Measurements from ENCODE around the gene NCS1.
"Not testable (repeated sequence)": the region's sequence is repeated elsewhere in the genome, so short reads cannot be mapped to it uniquely, and the experiment has no call there.

The NCS1 gene

GRCh38 chr9:130240410-130241197, 68.4 kb downstream of the NCS1 start:
- peak in 1 of 2 experiments; percentile 21 for DNase-seq

DNA sequence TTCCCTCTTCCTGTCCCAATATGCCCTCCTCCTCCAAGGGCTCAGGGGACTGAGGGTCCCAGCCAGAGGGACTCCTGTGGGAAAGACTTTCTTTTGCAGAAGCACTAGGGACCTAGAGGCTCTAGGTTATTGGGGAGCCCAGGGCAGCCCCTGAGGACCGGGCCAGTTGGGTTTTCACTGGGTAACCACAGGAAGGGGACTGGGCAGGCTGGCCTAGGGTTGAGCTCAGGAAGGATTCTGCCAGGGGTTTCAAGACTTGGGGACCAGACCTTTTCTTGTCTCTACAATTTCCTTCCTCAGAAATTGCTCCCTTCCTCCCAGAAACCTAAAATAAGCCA, 69.0 kb downstream of the NCS1 start:
- DNase-seq: no peak

GRCh38 chr9:130242270-130243014, 70.2 kb downstream of the NCS1 start:
- DNase-seq: no peak

DNA sequence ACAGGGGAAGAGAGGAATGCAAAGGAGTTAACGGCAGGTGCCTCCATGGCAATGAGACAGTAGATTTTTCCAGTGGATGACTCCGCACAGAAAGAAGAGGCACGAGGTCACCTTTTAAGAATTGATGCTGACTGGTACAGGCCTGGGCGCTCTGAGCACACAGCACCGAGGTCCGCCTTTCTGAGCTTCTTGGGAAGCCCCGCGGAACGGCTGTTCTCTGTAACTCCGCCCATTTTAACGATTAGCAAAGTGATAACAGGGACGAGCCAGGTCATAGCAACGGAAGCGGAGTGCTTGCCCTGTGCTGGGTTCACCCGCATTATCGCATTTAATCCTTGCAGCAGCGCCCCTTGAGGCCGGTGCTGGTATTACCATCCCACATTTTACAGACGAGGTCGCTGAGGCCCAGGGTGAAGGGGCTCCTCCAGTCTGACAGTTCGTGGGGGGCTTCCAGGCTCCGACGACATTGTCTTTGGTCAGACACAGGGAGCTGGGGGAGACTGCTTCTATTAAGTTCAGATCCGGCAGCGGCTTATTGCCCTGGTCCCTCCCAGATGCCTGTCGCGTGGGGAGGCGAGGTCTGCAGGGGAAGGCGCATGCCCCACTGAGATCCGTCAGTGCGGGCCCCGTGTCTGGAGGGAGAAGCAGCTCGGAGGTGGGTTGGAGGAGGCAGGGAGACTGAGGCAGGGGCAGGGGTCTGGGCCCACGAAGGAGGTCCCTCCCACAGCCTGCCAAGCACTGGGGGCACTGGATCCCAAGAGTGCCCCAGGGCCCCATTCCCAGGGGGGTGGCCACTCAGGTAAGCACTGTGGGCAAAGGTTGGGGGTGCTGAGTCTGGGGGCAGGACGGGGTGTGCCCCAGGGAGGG, 71.0 kb downstream of the NCS1 start:
- DNase-seq: peak; percentile 74 to 78

DNA sequence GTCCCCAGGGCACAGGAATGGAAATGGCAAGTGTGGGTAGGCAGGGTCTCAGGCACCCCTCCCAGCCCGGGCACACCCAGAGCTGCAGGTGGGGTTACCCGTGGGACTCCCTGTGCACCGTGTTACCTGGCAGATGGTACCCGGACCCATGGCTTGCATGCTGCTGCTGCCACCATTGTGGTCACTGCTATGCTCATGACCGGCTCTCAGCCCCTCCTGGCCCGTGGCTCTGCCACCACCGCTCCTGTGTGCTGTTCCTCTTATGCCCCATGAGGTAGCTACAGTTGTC, 71.6 kb downstream of the NCS1 start:
- DNase-seq: no peak

- no peak for DNase-seq
These were observed 72.5 kb downstream of the NCS1 start for GRCh38 chr9:130244548-130245165.

GRCh38 chr9:130245474-130245873, 73.3 kb downstream of the NCS1 start:
- no peak for DNase-seq

DNA sequence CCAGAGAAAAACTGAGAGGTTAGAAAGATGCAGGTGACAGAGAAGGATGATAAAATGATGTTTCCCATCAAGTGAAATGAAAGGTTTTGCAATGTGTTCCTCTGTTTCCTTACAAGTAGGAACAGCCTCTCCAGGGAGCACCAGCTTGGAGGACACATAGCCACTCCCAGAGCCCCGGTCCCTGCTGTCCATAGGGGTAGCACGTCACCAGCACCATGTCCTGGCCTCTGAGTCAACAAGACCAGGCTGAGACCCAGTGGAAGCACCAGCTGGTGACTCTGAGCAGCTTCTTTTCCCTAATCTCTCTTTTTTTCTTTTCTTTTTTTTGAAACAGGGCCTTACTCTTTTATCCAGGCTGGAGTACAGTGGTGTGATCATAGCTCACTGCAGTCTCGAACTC, 73.9 kb downstream of the NCS1 start:
- no peak for DNase-seq

- DNase-seq: no peak
These were observed 82.8 kb downstream of the NCS1 start for GRCh38 chr9:130254747-130255630.

GRCh38 chr9:130255631-130256134, 83.5 kb downstream of the NCS1 start:
- DNase-seq: no peak

DNA sequence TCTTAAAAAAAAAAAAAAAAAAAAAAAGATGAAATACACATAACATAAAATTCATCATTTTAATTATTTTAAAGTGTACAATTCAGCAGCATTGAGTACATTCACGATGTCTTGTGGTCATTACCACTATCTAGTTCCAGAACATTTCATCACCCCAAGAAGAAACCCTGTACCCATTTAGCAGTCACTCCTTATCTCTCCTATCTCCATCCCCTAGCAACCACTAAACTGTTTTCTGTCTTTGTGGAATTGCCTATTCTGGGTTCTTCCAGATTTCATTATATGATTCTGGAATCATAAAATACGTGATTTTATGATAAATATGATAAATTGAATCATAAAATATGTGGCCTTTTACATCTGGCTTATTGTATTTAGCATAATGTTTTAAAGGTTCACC, 84.4 kb downstream of the NCS1 start:
- no peak for DNase-seq

DNA sequence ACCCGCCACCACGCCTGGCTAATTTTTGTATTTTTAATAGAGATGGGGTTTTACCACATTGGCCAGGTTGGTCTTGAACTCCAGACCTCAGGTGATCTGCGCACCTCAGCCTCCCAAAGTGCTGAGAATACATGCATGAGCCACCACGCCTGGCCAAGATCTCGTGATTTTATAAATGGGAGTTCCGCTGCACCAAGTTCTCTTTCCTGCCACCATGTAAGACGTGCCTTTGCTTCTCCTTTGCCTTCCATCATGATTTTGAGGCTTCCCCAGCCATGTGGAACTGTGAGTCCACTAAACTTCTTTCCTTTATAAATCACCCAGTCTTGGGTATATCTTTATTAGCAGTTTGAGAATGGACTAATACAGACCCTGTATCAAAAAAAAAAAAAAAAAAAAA, 85.9 kb downstream of the NCS1 start:
- DNase-seq: not testable (repeated sequence)

- no peak for DNase-seq
These were observed 86.8 kb downstream of the NCS1 start for GRCh38 chr9:130259044-130259443.

- DNase-seq: no peak
These were observed 88.9 kb downstream of the NCS1 start for GRCh38 chr9:130260816-130261765.

DNA sequence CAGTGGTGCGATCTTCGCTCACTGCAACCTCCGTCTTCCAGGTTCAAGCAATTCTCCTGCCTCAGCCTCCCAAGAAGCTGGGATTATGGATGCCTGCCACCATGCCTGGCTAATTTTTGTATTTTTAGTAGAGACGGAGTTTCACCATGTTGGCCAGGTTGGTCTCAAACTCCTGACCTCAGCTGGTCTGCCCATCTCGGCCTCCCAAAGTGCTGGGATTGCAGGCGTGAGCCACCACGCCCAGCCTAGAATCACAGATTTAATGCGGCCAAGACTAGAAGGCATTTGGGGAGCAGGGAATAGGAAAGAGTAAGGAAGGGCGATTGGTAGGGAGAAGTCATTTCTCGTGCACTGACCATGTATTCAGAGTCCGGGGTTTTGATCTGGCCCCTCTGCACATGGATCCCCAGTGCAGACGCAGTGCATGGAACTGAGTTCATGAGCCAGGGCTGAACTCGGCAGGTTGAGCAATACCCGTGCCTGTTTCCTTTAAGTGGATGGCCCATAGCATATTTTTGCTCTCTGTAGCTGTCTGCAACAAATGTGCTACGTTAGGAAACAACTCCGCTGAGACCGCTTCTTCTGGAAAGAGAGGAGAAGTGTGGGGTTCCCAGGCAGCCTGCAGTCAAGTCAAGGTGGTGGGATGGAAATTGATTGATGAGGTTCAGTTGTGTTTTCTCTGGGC, 90.0 kb downstream of the NCS1 start:
- DNase-seq: no peak

GRCh38 chr9:130262771-130263170, 90.6 kb downstream of the NCS1 start:
- no peak for DNase-seq

DNA sequence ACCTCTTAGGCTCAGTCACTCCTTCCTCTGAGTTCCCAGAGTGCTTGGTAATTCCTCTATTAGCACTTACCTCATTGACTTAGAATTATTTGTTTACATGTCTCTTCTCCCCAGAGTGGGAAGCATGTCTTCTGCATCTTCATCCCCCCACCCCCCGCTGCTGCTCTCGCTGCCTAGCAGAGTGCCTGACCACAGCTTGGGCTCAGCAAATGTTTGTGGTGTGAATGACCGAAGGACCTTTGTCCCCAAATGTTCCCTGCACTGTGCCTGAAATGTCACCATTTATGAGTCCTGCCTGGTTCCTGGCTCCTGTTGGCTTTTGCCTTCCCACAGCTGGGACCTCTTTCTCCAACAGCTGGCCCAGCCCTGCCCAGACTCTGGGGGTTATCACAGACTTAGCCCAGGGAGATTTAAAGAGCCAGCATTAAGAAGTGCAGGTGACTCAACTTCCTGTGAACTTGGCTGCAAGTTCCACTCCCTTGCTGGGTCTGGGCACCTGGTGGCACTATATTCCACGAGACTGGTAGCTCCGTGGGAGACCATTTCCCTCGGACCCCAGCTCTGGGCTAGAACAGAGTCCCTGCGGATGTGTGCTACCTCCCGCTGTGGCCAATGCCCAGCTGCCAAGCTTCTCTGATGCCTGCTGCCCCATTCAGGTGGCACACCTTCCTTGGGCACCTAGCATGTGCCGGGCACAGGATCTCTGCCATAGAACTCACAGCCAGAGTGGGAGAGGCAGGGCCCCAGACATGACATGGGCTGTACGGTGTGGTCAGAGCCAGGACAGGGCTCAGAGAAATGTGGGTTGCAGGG, 91.6 kb downstream of the NCS1 start:
- DNase-seq: no peak

GRCh38 chr9:130264414-130265350, 92.5 kb downstream of the NCS1 start:
- no peak for DNase-seq
